T follicular helper cell (primary cell): ENCODE data around the gene XPNPEP1.
A peak's percentile ranks its signal among the peaks of the same experiment; 100 is the strongest.

Source experiments
- DNase-seq: peaks from one replicate; pipeline ENCODE4 v3.0.0-alpha.2; 2020; ENCODE audit warnings: low read depth
- total RNA-seq, 2 experiments: gene quantifications; one replicate each; lab custom pipeline; 2026; lab: John Stamatoyannopoulos, UW

The XPNPEP1 gene
- total RNA-seq = 68.6 to 70.0 reads per million in 2 experiments

GRCh38 chr10:109922976-109923921, at the start of gene XPNPEP1:
XPNPEP1 (minus strand) TSS chr10:109923511; CDS start chr10:109923433, 78 bp downstream.
- peak; percentile 63 for DNase-seq

GRCh38 chr10:109972372-109973001, 49.2 kb upstream of the XPNPEP1 start:
- no peak for DNase-seq

GRCh38 chr10:109971634-109972033, 48.3 kb upstream of the XPNPEP1 start:
- DNase-seq = no peak

- no peak for DNase-seq
Measured at GRCh38 chr10:109969760-109970346, 46.5 kb upstream of the XPNPEP1 start.

DNA sequence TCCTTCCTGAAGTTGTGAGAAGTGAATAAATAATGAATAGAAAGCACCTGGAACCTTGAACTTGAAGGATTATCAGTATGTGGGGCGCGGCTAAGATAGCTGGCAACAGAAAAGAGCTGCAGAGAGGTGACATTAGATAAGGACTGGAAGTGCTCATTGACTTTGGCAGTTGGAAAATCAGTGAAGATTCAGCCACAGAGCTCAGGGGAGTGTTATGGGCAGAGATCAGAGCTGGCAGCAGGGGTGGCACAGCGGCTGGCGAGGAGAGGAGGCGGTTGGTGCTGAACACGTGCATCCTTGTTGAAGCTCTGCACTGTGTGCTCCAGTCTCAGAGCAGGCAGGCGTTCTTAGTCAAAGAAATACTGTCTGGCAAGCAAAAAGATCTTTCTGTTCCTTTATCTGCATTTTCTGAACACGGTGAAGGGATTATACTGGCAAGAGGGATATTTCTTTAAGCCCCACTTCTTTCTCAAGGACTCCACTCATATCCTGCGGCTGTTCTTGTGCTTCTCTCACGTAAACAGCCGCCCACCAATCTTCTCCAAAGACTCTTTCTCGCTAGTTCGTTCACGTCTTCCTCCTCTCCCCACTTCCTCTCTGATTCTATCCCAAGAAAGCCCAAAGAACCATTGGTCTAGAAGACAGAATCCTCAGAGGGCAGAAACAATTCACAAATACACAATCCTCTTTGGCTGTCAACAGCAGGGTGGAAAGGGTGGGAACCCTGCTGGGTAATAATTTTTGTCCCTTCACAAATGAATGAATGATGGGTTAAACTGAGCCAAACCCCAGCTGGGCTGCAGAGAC, 45.8 kb upstream of the XPNPEP1 start:
- no peak for DNase-seq

- DNase-seq = no peak
Measured at GRCh38 chr10:109967739-109968088, 44.4 kb upstream of the XPNPEP1 start.

- DNase-seq = no peak
Measured at GRCh38 chr10:109966961-109967738, 43.8 kb upstream of the XPNPEP1 start.

GRCh38 chr10:109964318-109964717, 41.0 kb upstream of the XPNPEP1 start:
- DNase-seq = no peak

DNA sequence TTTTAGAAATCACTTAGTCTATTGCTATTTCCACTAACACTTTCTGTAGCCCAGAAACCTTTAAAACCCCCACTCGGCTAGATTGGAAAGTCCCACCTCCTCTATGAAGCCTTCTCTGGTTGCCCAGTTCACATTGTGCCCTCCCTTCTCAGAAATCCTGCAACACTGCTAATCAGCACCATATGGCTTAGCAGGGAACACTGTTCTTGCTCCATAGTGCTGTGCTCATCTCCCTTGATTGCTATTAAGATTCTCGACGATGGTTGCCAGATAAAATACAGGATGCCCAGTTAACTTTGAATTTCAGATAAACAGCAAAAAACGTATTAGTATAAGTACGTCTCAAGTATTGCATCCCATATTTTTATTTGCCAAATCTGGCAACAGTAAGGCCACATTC, 40.1 kb upstream of the XPNPEP1 start:
- no peak for DNase-seq

DNA sequence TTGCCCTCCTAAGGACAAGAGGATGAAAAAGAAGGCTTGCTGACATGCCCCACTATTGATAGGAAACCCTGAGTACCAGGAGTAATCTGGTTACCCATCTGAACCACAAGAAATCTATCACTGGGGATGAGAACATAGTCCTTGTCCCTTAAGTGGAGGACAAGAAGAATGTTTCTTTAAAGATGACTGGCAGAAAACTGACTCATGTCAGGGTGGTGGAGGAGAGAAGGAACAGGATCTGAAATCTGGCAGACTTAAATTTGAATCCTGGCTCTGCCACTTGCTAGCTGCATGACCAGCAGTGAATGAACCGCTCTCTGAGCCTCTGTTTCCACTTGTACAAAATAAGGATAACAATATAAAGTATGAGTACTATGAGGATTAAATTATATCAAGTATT, 38.9 kb upstream of the XPNPEP1 start:
- DNase-seq = no peak

- DNase-seq = no peak
Measured at GRCh38 chr10:109961174-109962001, 38.1 kb upstream of the XPNPEP1 start.

DNA sequence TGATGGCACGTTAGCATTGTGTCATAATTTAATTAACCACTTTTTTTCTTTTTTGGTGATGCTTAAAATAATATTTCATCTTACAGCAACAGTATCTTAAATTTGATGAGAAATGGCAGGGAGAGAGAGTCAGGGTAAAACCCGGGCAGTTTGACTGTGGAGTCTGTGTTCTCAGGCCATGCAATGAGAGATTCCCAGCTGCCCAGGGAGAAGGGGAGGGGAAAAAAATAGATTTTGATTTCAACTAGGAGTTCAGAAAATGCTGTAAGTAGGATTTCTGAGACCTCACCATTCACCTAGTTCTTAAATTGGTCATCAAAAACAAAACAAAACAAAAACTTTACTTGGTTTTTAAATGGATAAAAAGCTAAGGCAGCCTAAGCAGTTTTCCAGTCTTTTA, 37.4 kb upstream of the XPNPEP1 start:
- DNase-seq = no peak

DNA sequence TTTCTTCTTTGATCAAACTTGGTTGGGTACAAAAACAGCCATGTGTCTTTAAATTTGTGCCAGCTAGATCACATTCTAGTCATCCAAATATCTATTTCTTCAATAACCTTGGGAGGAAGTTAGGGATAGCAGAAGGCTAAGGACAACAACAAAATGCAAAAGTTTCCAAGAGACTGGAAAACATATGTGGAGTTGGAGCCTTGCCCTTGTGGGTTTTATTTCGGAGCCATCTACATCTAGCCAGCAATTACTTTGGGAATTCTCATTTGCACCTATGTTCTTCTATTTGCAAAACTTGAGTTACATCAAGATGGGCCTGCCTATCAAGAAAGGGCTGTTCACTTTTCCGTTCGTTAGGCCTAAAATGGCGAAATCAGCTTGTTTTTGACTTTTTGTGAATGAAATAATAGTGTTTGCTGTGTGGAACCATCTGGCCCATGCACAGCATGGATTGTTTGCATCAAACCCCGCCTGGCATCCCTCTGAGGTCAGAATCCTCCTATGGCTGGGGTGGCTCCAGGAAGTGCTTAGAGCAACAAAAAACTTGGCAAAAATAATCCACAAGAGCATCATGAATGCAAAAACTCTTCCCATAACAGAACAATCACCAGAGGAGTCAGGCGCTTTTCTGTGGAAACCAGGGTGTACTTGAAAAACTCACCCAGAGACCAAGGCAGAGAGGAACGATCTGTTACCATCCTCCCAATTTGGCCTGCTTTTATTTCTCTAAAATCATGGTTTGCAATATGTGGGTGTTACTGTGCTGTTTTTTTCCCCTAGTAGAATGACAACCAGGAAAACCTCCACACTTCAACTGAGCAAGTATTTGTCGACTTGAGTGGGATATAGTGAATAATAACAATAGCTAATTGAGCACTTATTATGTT, 36.2 kb upstream of the XPNPEP1 start:
- no peak for DNase-seq

DNA sequence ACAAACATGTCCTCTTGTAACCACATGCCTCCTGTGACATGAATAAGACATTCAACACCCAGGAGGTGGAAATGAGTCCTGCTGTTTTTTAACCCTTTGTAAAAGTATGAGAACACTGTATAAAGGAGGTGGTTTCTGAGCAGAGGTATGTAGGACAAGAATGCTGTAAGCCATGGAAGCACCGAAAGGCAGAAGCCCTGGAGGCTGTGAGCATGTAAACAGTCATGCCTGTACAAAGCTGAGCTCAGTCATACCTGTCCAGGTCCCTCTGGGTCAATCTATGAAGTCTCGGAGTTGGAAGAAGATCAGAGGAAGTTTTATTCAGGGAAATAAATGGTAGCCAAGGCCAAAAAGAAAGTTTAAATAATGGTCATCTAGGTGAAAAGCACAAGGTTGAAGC, 34.7 kb upstream of the XPNPEP1 start:
- no peak for DNase-seq

GRCh38 chr10:109957092-109957797, 33.9 kb upstream of the XPNPEP1 start:
- DNase-seq = no peak

DNA sequence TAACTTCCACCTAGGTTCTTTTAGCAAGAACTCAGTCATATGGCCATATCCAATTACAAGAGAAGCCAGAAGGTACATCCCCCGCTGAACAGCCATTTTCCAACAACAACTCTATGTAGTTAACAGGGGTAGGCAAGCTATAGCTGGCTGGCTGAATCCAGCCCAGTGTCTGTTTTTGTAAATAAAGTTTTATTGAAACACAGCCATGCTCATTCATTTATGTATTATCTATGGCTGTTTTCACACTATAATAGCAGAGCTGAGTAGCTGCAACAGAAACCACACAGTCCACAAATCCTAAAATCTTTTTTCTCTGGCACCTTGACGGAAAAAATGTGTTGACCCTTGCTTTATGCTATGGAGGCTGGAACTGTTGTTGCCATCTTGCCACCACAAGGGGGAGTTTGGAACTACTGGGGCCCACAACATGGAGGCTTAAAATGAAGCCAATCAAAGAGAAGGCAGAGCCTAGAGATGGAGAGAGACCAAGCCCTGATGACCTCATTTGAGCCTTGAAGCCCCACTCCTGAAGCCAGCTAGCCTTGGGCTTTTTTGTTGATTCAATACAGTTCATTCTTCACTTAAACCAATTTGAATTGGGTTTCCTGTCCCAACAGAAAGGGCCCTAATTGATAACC, 33.3 kb upstream of the XPNPEP1 start:
- DNase-seq = no peak

- no peak for DNase-seq
Measured at GRCh38 chr10:109953766-109954165, 30.5 kb upstream of the XPNPEP1 start.

DNA sequence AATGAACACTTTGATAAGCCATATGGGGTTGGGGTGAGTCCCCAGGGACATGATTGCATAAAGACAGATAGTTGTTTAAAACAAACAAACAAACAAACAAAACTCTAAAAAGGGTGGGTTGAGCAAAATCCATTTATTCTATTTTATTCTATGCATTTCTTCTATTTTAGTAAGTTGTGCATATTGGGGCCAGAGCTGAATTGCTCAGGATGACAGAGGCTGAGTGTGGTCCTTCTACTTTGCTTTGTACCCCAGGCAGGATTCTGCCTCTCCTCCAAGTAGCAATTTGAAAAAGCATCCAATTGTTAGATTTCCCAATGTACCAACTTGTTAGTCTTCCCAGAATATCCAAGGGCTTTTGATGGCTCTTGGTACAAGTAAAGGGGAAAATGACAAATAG, 29.2 kb upstream of the XPNPEP1 start:
- no peak for DNase-seq
